CD4-positive, alpha-beta memory T cell (primary cell): ENCODE measurements around the gene TTPAL. TPM values are rescaled to one million over a fixed set of nuclear protein-coding genes. Genes with fewer than 3 reads are reported as not detected.

Experiments used
- CTCF ChIA-PET: fragments of 350-600 bp; sonication (Branson Sonifier 250); formaldehyde crosslinking; loops from one replicate; lab custom pipeline; 2021; ENCODE audit warnings: inconsistent platforms; ENCODE audit not compliant: partially characterized antibody; lab: Charles Lee
- POLR2A ChIA-PET: fragments of 350-600 bp; sonication (Branson Sonifier 250); formaldehyde crosslinking; loops from one replicate; lab custom pipeline; 2021; ENCODE audit not compliant: partially characterized antibody; lab: Charles Lee
- DNase-seq, 5 donors: peaks; one replicate each; pipeline versions ENCODE4 v3.0.0 to v3.0.0-alpha.2; 2020 to 2022; ENCODE audit warnings: mixed read lengths in 1 of 5
- H3K27ac ChIP-seq: one replicate; pipeline ENCODE4 v1.7.0; 2013; ENCODE audit warnings: low read depth, low read length
- H3K27me3 ChIP-seq: 2 replicates; pipeline ENCODE4 v1.7.0; 2013; ENCODE audit warnings: mild to moderate bottlenecking, low read length, moderate library complexity; ENCODE audit not compliant: insufficient read depth
- H3K36me3 ChIP-seq: 2 replicates; pipeline ENCODE4 v1.7.0; 2013; ENCODE audit warnings: mild to moderate bottlenecking, low read length, moderate library complexity; ENCODE audit not compliant: insufficient read depth
- H3K4me1 ChIP-seq: 2 replicates; pipeline ENCODE4 v1.7.0; 2013; ENCODE audit warnings: mild to moderate bottlenecking, low read length, moderate library complexity; ENCODE audit not compliant: insufficient read depth
- H3K4me3 ChIP-seq, 2 donors: one replicate each; pipeline ENCODE4 v1.7.0; 2013; ENCODE audit warnings: low read length in 2 of 2, mild to moderate bottlenecking in 1 of 2
- H3K9me3 ChIP-seq, 2 donors: one replicate each; pipeline ENCODE4 v1.7.0; 2013; ENCODE audit warnings: low read length in 2 of 2, control low read depth in 1 of 2; ENCODE audit not compliant: control insufficient read depth in 1 of 2
- H3K27ac Mint-ChIP-seq, 7 donors: one replicate each; pipeline ENCODE4 v1.8.0; 2020 to 2021; ENCODE audit warnings: mixed read lengths in 7 of 7, mild to moderate bottlenecking in 6 of 7, inconsistent platforms in 3 of 7, moderate library complexity in 3 of 7
- H3K27me3 Mint-ChIP-seq, 2 donors: one replicate each; pipeline ENCODE4 v1.8.0; 2020 to 2021; ENCODE audit warnings: mixed read lengths in 2 of 2
- H3K36me3 Mint-ChIP-seq, 2 donors: one replicate each; pipeline ENCODE4 v1.8.0; 2020 to 2021; ENCODE audit warnings: mixed read lengths in 2 of 2, inconsistent platforms in 1 of 2, mild to moderate bottlenecking in 1 of 2
- H3K4me1 Mint-ChIP-seq, 4 donors: one replicate each; pipeline ENCODE4 v1.8.0; 2020 to 2021; ENCODE audit warnings: mixed read lengths in 4 of 4, mild to moderate bottlenecking in 1 of 4
- H3K4me3 Mint-ChIP-seq, 8 donors: one replicate each; pipeline ENCODE4 v1.8.0; 2020 to 2021; ENCODE audit warnings: mixed read lengths in 8 of 8, mild to moderate bottlenecking in 7 of 8, moderate library complexity in 6 of 8, inconsistent platforms in 3 of 8
- H3K9me3 Mint-ChIP-seq, 8 donors: one replicate each; pipeline ENCODE4 v1.8.0; 2020 to 2021; ENCODE audit warnings: mixed read lengths in 8 of 8, mild to moderate bottlenecking in 5 of 8, inconsistent platforms in 3 of 8, moderate library complexity in 1 of 8
- intact Hi-C: fragments of 100-400 bp; cut with micrococcal nuclease; formaldehyde crosslinking; loops from one replicate; pipeline ENCODE4 v1.15.1; 2023
- polyA plus RNA-seq, 2 donors: library from polyadenylated mRNA; unstranded; fragments of 300-500 nt; fragmentation: Illumina TruSeq; gene quantifications; one replicate each; pipeline ENCODE4 v1.2.3, GENCODE V29; 2021
- total RNA-seq, 2 experiments: library from RNA; stranded (reverse); gene quantifications; one replicate each; pipeline ENCODE4 v1.2.3, GENCODE V29; 2021

Gene TTPAL
- total and polyA plus RNA-seq, 4 experiments from 2014 or later, result 5.7 to 18.9 (median 14.9) TPM

- Mint-ChIP-seq H3K4me1 (no peaks in the 10 kb centered on the region), H3K9me3 (no peaks in the 10 kb centered on the region), H3K27me3 (peaks cover 4 to 15% of the 10 kb centered on the region in 2 donors), H3K36me3 (no peaks in the 10 kb centered on the region), H3K4me3 (no peak overlapping the region), H3K27ac (peak overlapping the region in 1 of 7 donors; percentile 71)
- Histone ChIP-seq H3K27me3 (no peaks in the 10 kb centered on the region), H3K9me3 (no peaks in the 10 kb centered on the region), H3K36me3 (no peaks in the 10 kb centered on the region), H3K27ac (no peak overlapping the region), H3K4me3 (no peak overlapping the region), H3K4me1 (no peaks in the 10 kb centered on the region)
- intact Hi-C loops, result no loop called here
- ChIA-PET CTCF (no interaction called here), POLR2A (no interaction called here)
- DNase-seq, result no peak
Observed at GRCh38 chr20:44435630-44436335, 39.9 kb upstream of the TTPAL start.

GRCh38 chr20:44436393-44436792, 39.3 kb upstream of the TTPAL start:
- Histone ChIP-seq H3K36me3 (no peaks in the 10 kb centered on the region), H3K4me3 (no peak overlapping the region), H3K27me3 (no peaks in the 10 kb centered on the region), H3K4me1 (no peaks in the 10 kb centered on the region), H3K27ac (no peak overlapping the region), H3K9me3 (no peaks in the 10 kb centered on the region)
- H3K4me1 Mint-ChIP-seq, result no peaks in the 10 kb centered on the region
- peaks cover 8 to 14% of the 10 kb centered on the region in 2 donors for H3K27me3 Mint-ChIP-seq
- peak overlapping the region in 1 of 7 donors; percentile 71 for H3K27ac Mint-ChIP-seq
- intact Hi-C loops, result no loop called here
- no peaks in the 10 kb centered on the region for H3K36me3 Mint-ChIP-seq
- no peak for DNase-seq
- POLR2A ChIA-PET, result no interaction called here
- no peak overlapping the region for H3K4me3 Mint-ChIP-seq
- no peaks in the 10 kb centered on the region for H3K9me3 Mint-ChIP-seq
- CTCF ChIA-PET, result no interaction called here

- no peaks in the 10 kb centered on the region for H3K36me3 Mint-ChIP-seq
- H3K36me3 ChIP-seq, result no peaks in the 10 kb centered on the region
- no peak overlapping the region for H3K4me3 Mint-ChIP-seq
- no peak overlapping the region for H3K4me3 ChIP-seq
- H3K27ac ChIP-seq, result no peak overlapping the region
- no peaks in the 10 kb centered on the region for H3K9me3 Mint-ChIP-seq
- POLR2A ChIA-PET, result no interaction called here
- no peaks in the 10 kb centered on the region for H3K27me3 ChIP-seq
- H3K9me3 ChIP-seq, result no peaks in the 10 kb centered on the region
- H3K27me3 Mint-ChIP-seq, result peaks cover 7 to 12% of the 10 kb centered on the region in 2 donors
- intact Hi-C loops, result no loop called here
- DNase-seq, result no peak
- no peaks in the 10 kb centered on the region for H3K4me1 ChIP-seq
- no peaks in the 10 kb centered on the region for H3K4me1 Mint-ChIP-seq
- CTCF ChIA-PET, result no interaction called here
- H3K27ac Mint-ChIP-seq, result no peak overlapping the region
Observed at GRCh38 chr20:44437497-44437896, 38.2 kb upstream of the TTPAL start.

GRCh38 chr20:44438782-44439181, 36.9 kb upstream of the TTPAL start:
- no peaks in the 10 kb centered on the region for H3K9me3 ChIP-seq
- no peak for DNase-seq
- no peak overlapping the region for H3K4me3 ChIP-seq
- no peaks in the 10 kb centered on the region for H3K27me3 ChIP-seq
- Mint-ChIP-seq H3K4me3 (no peak overlapping the region), H3K4me1 (no peaks in the 10 kb centered on the region), H3K36me3 (no peaks in the 10 kb centered on the region), H3K27me3 (peaks cover 6 to 11% of the 10 kb centered on the region in 2 donors), H3K27ac (no peak overlapping the region), H3K9me3 (no peaks in the 10 kb centered on the region)
- no peaks in the 10 kb centered on the region for H3K36me3 ChIP-seq
- ChIA-PET CTCF (no interaction called here), POLR2A (no interaction called here)
- H3K27ac ChIP-seq, result no peak overlapping the region
- H3K4me1 ChIP-seq, result no peaks in the 10 kb centered on the region
- intact Hi-C loops, result no loop called here

- intact Hi-C loops, result no loop called here
- H3K36me3 Mint-ChIP-seq, result no peaks in the 10 kb centered on the region
Observed at GRCh38 chr20:44439318-44439717, 36.4 kb upstream of the TTPAL start.

GRCh38 chr20:44442298-44443070, 33.2 kb upstream of the TTPAL start:
- no peaks in the 10 kb centered on the region for H3K9me3 ChIP-seq

More at GRCh38 chr20:44439318-44439717, 36.4 kb upstream of the TTPAL start:
- H3K4me3 ChIP-seq, result no peak overlapping the region
- Mint-ChIP-seq H3K9me3 (no peaks in the 10 kb centered on the region), H3K27me3 (peaks cover 6 to 11% of the 10 kb centered on the region in 2 donors), H3K4me3 (no peak overlapping the region), H3K27ac (no peak overlapping the region), H3K4me1 (no peaks in the 10 kb centered on the region)
- H3K27ac ChIP-seq, result no peak overlapping the region
- no peak for DNase-seq
- CTCF ChIA-PET, result no interaction called here
- no peaks in the 10 kb centered on the region for H3K36me3 ChIP-seq
- H3K9me3 ChIP-seq, result no peaks in the 10 kb centered on the region
- no peaks in the 10 kb centered on the region for H3K27me3 ChIP-seq
- POLR2A ChIA-PET, result no interaction called here
- H3K4me1 ChIP-seq, result no peaks in the 10 kb centered on the region

GRCh38 chr20:44445742-44446710, 29.6 kb upstream of the TTPAL start:
- ChIA-PET CTCF (no interaction called here), POLR2A (no interaction called here)
- Histone ChIP-seq H3K36me3 (no peaks in the 10 kb centered on the region), H3K9me3 (no peaks in the 10 kb centered on the region), H3K27me3 (no peaks in the 10 kb centered on the region), H3K4me1 (no peaks in the 10 kb centered on the region), H3K27ac (no peak overlapping the region), H3K4me3 (no peak overlapping the region)
- intact Hi-C loops, result no loop called here
- no peaks in the 10 kb centered on the region for H3K9me3 Mint-ChIP-seq
- no peaks in the 10 kb centered on the region for H3K36me3 Mint-ChIP-seq
- no peaks in the 10 kb centered on the region for H3K4me1 Mint-ChIP-seq
- no peak for DNase-seq
- no peak overlapping the region for H3K27ac Mint-ChIP-seq
- H3K27me3 Mint-ChIP-seq, result peaks cover 7 to 10% of the 10 kb centered on the region in 2 donors
- H3K4me3 Mint-ChIP-seq, result no peak overlapping the region

More at GRCh38 chr20:44442298-44443070, 33.2 kb upstream of the TTPAL start:
- Mint-ChIP-seq H3K36me3 (no peaks in the 10 kb centered on the region), H3K4me3 (no peak overlapping the region), H3K27ac (no peak overlapping the region), H3K4me1 (no peaks in the 10 kb centered on the region), H3K27me3 (peaks cover 8 to 14% of the 10 kb centered on the region in 2 donors), H3K9me3 (no peaks in the 10 kb centered on the region)
- no peaks in the 10 kb centered on the region for H3K27me3 ChIP-seq
- intact Hi-C loops, result no loop called here
- H3K4me3 ChIP-seq, result no peak overlapping the region
- ChIA-PET CTCF (no interaction called here), POLR2A (no interaction called here)
- H3K27ac ChIP-seq, result no peak overlapping the region
- DNase-seq, result no peak
- no peaks in the 10 kb centered on the region for H3K36me3 ChIP-seq
- H3K4me1 ChIP-seq, result no peaks in the 10 kb centered on the region
